HEK293 (cell line): ENCODE data around the gene LASP1.
A peak's percentile ranks its signal among the peaks of the same experiment; 100 is the strongest.

Source experiments
- CTCF ChIA-PET: fragments of 350-600 bp; formaldehyde crosslinking; extraction: SDS; loops from one replicate; lab custom pipeline; 2021; ENCODE audit warnings: antibody characterized with exemption; lab: Yijun Ruan, JAX
- POLR2A ChIA-PET: fragments of 300-600 bp; formaldehyde crosslinking; extraction: SDS; loops from one replicate; lab custom pipeline; 2020; ENCODE audit warnings: antibody characterized with exemption, inconsistent platforms; lab: Yijun Ruan, JAX
- H3K27ac ChIP-seq: fragments of 200-500 bp; sonication (Bioruptor generic); 2 replicates; pipeline ENCODE4 v1.5.1; 2014; ENCODE audit warnings: low read depth, low read length, control low read depth, inconsistent platforms; ENCODE audit errors: extremely low read depth
- H3K36me3 ChIP-seq, 2 experiments: fragments of 200-500 bp in 1 of 2; sonication (Bioruptor generic) in 1 of 2; 1 replicate in 1 of 2; 2 replicates in 1 of 2; pipeline ENCODE4 v1.5.1; 2014 to 2017; ENCODE audit warnings: inconsistent platforms in 2 of 2, low read length in 2 of 2; ENCODE audit not compliant: control insufficient read depth in 2 of 2, insufficient read depth in 1 of 2
- H3K4me1 ChIP-seq: fragments of 200-500 bp; sonication (Bioruptor generic); 2 replicates; pipeline ENCODE4 v1.5.1; 2014; ENCODE audit warnings: mild to moderate bottlenecking, low read length, inconsistent platforms; ENCODE audit not compliant: control insufficient read depth, insufficient read depth
- H3K4me3 ChIP-seq: 2 replicates; pipeline ENCODE4 v1.5.1; 2011; ENCODE audit warnings: low read depth, mild to moderate bottlenecking, control low read depth, low read length, moderate library complexity
- H3K9me3 ChIP-seq: fragments of 200-500 bp; sonication (Bioruptor generic); 2 replicates; pipeline ENCODE4 v1.5.1; 2014; ENCODE audit warnings: low read depth, low read length, inconsistent platforms; ENCODE audit not compliant: control insufficient read depth, insufficient read depth
- EGR2 ChIP-seq: fragments of 450-650 bp; formaldehyde crosslinking; IDR thresholded peaks from 2 replicates; pipeline ENCODE4 v1.5.1; 2016; ENCODE audit warnings: low read depth, missing biosample characterization, missing genetic modification characterization
- HOXA7 ChIP-seq: sonication (generic); formaldehyde crosslinking; IDR thresholded peaks from 2 replicates; pipeline ENCODE4 v1.8.1; 2022; ENCODE audit warnings: missing genetic modification reagents, borderline replicate concordance
- MYNN ChIP-seq: fragments of 450-650 bp; formaldehyde crosslinking; IDR thresholded peaks from 2 replicates; pipeline ENCODE4 v1.5.1; 2016; ENCODE audit warnings: missing biosample characterization, missing genetic modification characterization, borderline replicate concordance
- REPIN1 ChIP-seq: fragments of 450-650 bp; formaldehyde crosslinking; IDR thresholded peaks from 2 replicates; pipeline ENCODE4 v1.5.1; 2017; ENCODE audit warnings: missing biosample characterization, missing genetic modification characterization, low read depth
- TCF7L2 ChIP-seq: IDR thresholded peaks from 2 replicates; pipeline ENCODE4 v1.6.1; 2011; ENCODE audit warnings: low read depth, mild to moderate bottlenecking, inconsistent platforms, low read length, moderate library complexity, borderline replicate concordance
- YY2 ChIP-seq: fragments of 450-650 bp; formaldehyde crosslinking; IDR thresholded peaks from 2 replicates; pipeline ENCODE4 v1.5.1; 2016; ENCODE audit warnings: missing biosample characterization, missing genetic modification characterization
- ZFP41 ChIP-seq: fragments of 450-650 bp; formaldehyde crosslinking; IDR thresholded peaks from 2 replicates; pipeline ENCODE4 v1.5.1; 2016; ENCODE audit warnings: missing biosample characterization, missing genetic modification characterization, borderline replicate concordance
- ZNF10 ChIP-seq: fragments of 450-650 bp; formaldehyde crosslinking; IDR thresholded peaks from 2 replicates; pipeline ENCODE4 v1.5.1; 2017; ENCODE audit warnings: missing biosample characterization, missing genetic modification characterization
- ZNF140 ChIP-seq: fragments of 450-650 bp; formaldehyde crosslinking; IDR thresholded peaks from 2 replicates; pipeline ENCODE4 v1.5.1; 2016; ENCODE audit warnings: missing biosample characterization, missing genetic modification characterization
- ZNF202 ChIP-seq: fragments of 450-650 bp; formaldehyde crosslinking; IDR thresholded peaks from 2 replicates; pipeline ENCODE4 v1.5.1; 2016; ENCODE audit warnings: missing biosample characterization, missing genetic modification characterization, borderline replicate concordance
- ZNF266 ChIP-seq: fragments of 450-650 bp; formaldehyde crosslinking; IDR thresholded peaks from 2 replicates; pipeline ENCODE4 v1.5.1; 2016; ENCODE audit warnings: missing biosample characterization, missing genetic modification characterization, low read depth
- ZNF302 ChIP-seq: fragments of 450-650 bp; formaldehyde crosslinking; IDR thresholded peaks from 2 replicates; pipeline ENCODE4 v1.5.1; 2016; ENCODE audit warnings: missing biosample characterization, missing genetic modification characterization, low read depth
- ZNF341 ChIP-seq: fragments of 450-650 bp; formaldehyde crosslinking; IDR thresholded peaks from 2 replicates; pipeline ENCODE4; 2016; ENCODE audit warnings: low read depth, missing biosample characterization, missing genetic modification characterization
- ZNF394 ChIP-seq: fragments of 450-650 bp; formaldehyde crosslinking; IDR thresholded peaks from 2 replicates; pipeline ENCODE4 v1.5.1; 2016; ENCODE audit warnings: missing biosample characterization, missing genetic modification characterization, mild to moderate bottlenecking, moderate library complexity, borderline replicate concordance
- ZNF416 ChIP-seq: fragments of 450-650 bp; formaldehyde crosslinking; IDR thresholded peaks from 2 replicates; pipeline ENCODE4 v1.5.1; 2016; ENCODE audit warnings: missing biosample characterization, missing genetic modification characterization
- ZNF433 ChIP-seq: fragments of 450-650 bp; formaldehyde crosslinking; IDR thresholded peaks from 2 replicates; pipeline ENCODE4 v1.5.1; 2016; ENCODE audit warnings: missing biosample characterization, missing genetic modification characterization, low read depth
- ZNF561 ChIP-seq: fragments of 450-650 bp; IDR thresholded peaks from 2 replicates; pipeline ENCODE4 v1.5.1; 2018; ENCODE audit warnings: missing biosample characterization, missing genetic modification characterization, borderline replicate concordance
- ZNF777 ChIP-seq: fragments of 450-650 bp; formaldehyde crosslinking; IDR thresholded peaks from 2 replicates; pipeline ENCODE4 v1.5.1; 2017; ENCODE audit warnings: missing biosample characterization, missing genetic modification characterization, borderline replicate concordance
- TF ChIP-seq, protein P1 (sequence below): fragments of 450-650 bp; formaldehyde crosslinking; IDR thresholded peaks from 2 replicates; pipeline ENCODE4 v1.5.1; 2016; ENCODE audit warnings: missing biosample characterization, missing genetic modification characterization
- TF ChIP-seq, protein P2 (sequence below): fragments of 450-650 bp; IDR thresholded peaks from 2 replicates; pipeline ENCODE4 v1.5.1; 2018; ENCODE audit warnings: missing biosample characterization, missing genetic modification characterization
- TF ChIP-seq, protein P3 (sequence below): fragments of 450-650 bp; formaldehyde crosslinking; IDR thresholded peaks from 2 replicates; pipeline ENCODE4 v1.5.1; 2016; ENCODE audit warnings: missing biosample characterization, missing genetic modification characterization
- TF ChIP-seq, protein P4 (sequence below): fragments of 450-650 bp; formaldehyde crosslinking; IDR thresholded peaks from 2 replicates; pipeline ENCODE4 v1.5.1; 2016; ENCODE audit warnings: missing biosample characterization, missing genetic modification characterization

The LASP1 gene

DNA sequence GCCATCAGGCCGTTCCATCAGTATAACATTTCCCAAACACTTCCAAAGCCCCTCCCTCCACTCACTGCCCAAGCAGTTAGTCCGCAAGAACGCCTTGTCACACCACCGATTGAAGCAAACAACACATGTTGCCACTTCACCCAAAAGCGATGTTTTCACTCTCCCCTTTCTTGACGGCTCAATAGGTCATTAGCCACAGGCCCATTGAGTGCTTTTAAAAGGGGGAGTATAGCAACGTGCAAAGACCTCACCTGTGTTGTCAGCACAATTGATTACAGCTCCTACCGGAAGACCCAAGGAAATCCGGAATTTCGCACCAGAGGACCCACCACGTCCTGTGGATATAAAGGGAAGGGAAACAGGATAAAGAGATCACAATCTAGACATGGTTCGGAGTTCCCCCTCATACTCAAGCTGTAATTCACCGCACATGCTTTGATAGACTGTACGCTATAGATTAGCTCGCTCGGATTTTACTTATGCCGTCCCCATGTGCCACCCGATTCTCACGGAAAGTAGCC lies 17.0 kb upstream of the LASP1 start:
- ChIA-PET POLR2A (interaction anchor here (0.5 to 3.1 kb wide), 12 partner anchors 8 to 300 kb away, joined by 3 to 62 read pairs (median 5); partner anchors contain the start of genes CWC25, LASP1 and PSMB3), CTCF (interaction anchor here (1.9 kb wide), 1 partner anchor 322 kb away, joined by 5 read pairs; no protein-coding TSS in a partner anchor)
- TF ChIP-seq, protein P1, sequence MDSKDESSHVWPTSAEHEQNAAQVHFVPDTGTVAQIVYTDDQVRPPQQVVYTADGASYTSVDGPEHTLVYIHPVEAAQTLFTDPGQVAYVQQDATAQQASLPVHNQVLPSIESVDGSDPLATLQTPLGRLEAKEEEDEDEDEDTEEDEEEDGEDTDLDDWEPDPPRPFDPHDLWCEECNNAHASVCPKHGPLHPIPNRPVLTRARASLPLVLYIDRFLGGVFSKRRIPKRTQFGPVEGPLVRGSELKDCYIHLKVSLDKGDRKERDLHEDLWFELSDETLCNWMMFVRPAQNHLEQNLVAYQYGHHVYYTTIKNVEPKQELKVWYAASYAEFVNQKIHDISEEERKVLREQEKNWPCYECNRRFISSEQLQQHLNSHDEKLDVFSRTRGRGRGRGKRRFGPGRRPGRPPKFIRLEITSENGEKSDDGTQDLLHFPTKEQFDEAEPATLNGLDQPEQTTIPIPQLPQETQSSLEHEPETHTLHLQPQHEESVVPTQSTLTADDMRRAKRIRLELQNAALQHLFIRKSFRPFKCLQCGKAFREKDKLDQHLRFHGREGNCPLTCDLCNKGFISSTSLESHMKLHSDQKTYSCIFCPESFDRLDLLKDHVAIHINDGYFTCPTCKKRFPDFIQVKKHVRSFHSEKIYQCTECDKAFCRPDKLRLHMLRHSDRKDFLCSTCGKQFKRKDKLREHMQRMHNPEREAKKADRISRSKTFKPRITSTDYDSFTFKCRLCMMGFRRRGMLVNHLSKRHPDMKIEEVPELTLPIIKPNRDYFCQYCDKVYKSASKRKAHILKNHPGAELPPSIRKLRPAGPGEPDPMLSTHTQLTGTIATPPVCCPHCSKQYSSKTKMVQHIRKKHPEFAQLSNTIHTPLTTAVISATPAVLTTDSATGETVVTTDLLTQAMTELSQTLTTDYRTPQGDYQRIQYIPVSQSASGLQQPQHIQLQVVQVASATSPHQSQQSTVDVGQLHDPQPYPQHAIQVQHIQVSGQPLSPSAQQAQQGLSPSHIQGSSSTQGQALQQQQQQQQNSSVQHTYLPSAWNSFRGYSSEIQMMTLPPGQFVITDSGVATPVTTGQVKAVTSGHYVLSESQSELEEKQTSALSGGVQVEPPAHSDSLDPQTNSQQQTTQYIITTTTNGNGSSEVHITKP = no peak
- peak; percentile 78 for TF ChIP-seq ZNF341 (tag by site-specific recombination)
- H3K9me3 ChIP-seq = no peaks in the 10 kb centered on the region
- H3K4me3 ChIP-seq = peak overlapping the region; percentile 86
- peaks cover 47 to 55% of the 10 kb centered on the region in 2 experiments for H3K36me3 ChIP-seq
- H3K27ac ChIP-seq = peak overlapping the region; percentile 99
- peaks cover 3% of the 10 kb centered on the region for H3K4me1 ChIP-seq

DNA sequence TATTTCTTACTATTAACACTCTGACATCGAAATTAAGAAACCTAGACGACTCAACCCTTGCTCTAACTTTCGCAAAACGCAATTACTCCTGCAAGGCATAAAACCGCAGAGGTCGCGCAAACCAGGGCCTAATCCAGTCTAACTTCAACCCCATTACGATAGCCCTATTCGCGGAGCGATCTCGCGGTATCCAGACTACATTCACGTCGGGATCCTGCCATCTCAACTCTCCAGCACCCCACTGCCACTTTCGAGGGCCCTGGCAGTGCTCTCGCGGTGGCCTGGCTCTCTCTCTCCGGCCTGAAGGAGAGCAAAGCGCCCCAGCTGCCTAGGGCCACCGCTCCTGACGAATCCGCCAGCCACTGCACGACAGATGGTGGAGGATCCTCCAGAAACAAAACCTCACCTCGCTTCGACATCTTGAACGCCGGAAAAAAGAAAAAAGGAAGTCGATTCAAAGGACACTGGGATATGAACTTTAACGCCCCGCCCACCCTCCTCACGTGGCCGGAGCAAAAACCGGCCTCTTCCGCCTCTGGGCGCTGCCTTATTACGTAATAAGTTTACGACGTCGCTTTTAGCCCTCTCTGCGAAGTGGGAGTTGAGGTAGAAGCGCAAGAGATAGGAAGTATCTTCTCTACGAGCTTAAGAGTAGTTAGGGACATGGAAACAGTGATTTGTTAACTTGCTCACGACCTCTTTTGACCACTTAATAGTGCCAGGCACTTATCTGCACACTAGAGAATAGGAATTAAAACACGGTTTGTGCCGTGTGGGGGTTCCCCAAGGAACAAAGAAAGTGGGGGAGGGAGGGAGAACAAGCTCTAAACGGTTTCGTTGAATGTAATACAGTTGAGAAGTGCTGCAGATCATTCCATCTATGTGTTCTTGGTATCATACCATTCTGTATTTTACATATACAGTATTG lies 16.3 kb upstream of the LASP1 start, which contains the start of gene RPL23:
Gene RPL23, minus strand, starts transcription at position 430 of the 928 bp plus-strand sequence. Its CDS starts 11 bp downstream, at position 419.
- peaks cover 3% of the 10 kb centered on the region for H3K4me1 ChIP-seq
- CTCF ChIA-PET = interaction anchor here (0.6 to 1.9 kb wide), 5 partner anchors 16 to 504 kb away, joined by 3 to 5 read pairs (median 3); partner anchors contain the start of gene LASP1
- H3K36me3 ChIP-seq = peaks cover 40 to 48% of the 10 kb centered on the region in 2 experiments
- H3K4me3 ChIP-seq = peak within 1 kb of the TSS; percentile 86
- POLR2A ChIA-PET = interaction anchor here (0.6 to 3.1 kb wide), 26 partner anchors 8 to 346 kb away, joined by 3 to 62 read pairs (median 6); partner anchors contain the start of genes ARL5C, CWC25, LASP1 and PIP4K2B
- H3K9me3 ChIP-seq = no peaks in the 10 kb centered on the region
- peak within 1 kb of the TSS; percentile 99 for H3K27ac ChIP-seq
- TF ChIP-seq ZNF202 (tag by site-specific recombination) (no peak), REPIN1 (tag by site-specific recombination) (0 out of 2 replicates have a peak, but pooled peaks have one; percentile 36), ZNF302 (tag by site-specific recombination) (no peak), ZNF433 (tag by site-specific recombination) (no peak), ZFP41 (tag by site-specific recombination) (no peak), ZNF777 (tag by site-specific recombination) (peak; percentile 57; the same call in 1 of the 2 replicates), ZNF266 (tag by site-specific recombination) (no peak), TCF7L2 (no peak), MYNN (tag by site-specific recombination) (no peak), ZNF140 (tag by site-specific recombination) (no peak), ZNF416 (tag by site-specific recombination) (no peak), ZNF10 (tag by site-specific recombination) (no peak), HOXA7 (CRISPR knock-in tag) (no peak), ZNF561 (no peak; the same call in 1 of the 2 replicates), YY2 (peak; percentile 81), EGR2 (no peak; the same call in none of the 2 replicates), ZNF394 (peak; percentile 76; the same call in 1 of the 2 replicates)
- TF ChIP-seq, protein P2, sequence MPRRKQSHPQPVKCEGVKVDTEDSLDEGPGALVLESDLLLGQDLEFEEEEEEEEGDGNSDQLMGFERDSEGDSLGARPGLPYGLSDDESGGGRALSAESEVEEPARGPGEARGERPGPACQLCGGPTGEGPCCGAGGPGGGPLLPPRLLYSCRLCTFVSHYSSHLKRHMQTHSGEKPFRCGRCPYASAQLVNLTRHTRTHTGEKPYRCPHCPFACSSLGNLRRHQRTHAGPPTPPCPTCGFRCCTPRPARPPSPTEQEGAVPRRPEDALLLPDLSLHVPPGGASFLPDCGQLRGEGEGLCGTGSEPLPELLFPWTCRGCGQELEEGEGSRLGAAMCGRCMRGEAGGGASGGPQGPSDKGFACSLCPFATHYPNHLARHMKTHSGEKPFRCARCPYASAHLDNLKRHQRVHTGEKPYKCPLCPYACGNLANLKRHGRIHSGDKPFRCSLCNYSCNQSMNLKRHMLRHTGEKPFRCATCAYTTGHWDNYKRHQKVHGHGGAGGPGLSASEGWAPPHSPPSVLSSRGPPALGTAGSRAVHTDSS (tag by site-specific recombination) = 0 out of 2 replicates have a peak, but pooled peaks have one; percentile 15
- TF ChIP-seq, protein P3, sequence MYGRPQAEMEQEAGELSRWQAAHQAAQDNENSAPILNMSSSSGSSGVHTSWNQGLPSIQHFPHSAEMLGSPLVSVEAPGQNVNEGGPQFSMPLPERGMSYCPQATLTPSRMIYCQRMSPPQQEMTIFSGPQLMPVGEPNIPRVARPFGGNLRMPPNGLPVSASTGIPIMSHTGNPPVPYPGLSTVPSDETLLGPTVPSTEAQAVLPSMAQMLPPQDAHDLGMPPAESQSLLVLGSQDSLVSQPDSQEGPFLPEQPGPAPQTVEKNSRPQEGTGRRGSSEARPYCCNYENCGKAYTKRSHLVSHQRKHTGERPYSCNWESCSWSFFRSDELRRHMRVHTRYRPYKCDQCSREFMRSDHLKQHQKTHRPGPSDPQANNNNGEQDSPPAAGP (tag by site-specific recombination) = no peak; the same call in none of the 2 replicates
- TF ChIP-seq, protein P4, sequence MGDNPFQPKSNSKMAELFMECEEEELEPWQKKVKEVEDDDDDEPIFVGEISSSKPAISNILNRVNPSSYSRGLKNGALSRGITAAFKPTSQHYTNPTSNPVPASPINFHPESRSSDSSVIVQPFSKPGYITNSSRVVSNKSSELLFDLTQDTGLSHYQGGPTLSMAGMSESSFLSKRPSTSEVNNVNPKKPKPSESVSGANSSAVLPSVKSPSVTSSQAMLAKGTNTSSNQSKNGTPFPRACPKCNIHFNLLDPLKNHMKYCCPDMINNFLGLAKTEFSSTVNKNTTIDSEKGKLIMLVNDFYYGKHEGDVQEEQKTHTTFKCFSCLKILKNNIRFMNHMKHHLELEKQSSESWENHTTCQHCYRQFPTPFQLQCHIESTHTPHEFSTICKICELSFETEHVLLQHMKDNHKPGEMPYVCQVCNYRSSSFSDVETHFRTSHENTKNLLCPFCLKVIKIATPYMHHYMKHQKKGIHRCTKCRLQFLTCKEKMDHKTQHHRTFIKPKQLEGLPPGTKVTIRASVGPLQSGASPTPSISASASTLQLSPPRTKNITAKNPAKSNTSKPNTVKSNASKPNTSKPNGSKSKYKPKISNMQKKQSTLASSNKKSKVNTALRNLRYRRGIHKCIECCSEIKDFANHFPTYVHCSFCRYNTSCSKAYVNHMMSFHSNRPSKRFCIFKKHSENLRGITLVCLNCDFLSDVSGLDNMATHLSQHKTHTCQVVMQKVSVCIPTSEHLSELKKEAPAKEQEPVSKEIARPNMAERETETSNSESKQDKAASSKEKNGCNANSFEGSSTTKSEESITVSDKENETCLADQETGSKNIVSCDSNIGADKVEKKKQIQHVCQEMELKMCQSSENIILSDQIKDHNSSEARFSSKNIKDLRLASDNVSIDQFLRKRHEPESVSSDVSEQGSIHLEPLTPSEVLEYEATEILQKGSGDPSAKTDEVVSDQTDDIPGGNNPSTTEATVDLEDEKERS = no peak
